Activated CD4-positive, alpha-beta memory T cell treated with anti-CD3 and anti-CD28 coated beads for 36 hours (primary cell): ENCODE data around the gene ZBED6. TPM values are rescaled to one million over a fixed set of nuclear protein-coding genes. Genes with fewer than 3 reads are reported as not detected.
"Not testable (repeated sequence)": the region's sequence is repeated elsewhere in the genome, so short reads cannot be mapped to it uniquely, and the experiment has no call there.

Experiments used
- CTCF ChIA-PET: fragments of 350-600 bp; sonication (Branson Sonifier 250); formaldehyde crosslinking; loops from one replicate; lab custom pipeline; 2021; ENCODE audit warnings: antibody characterized with exemption, inconsistent platforms; lab: Charles Lee
- POLR2A ChIA-PET: fragments of 350-600 bp; sonication (Branson Sonifier 250); formaldehyde crosslinking; loops from one replicate; lab custom pipeline; 2021; ENCODE audit warnings: antibody characterized with exemption; lab: Charles Lee
- DNase-seq: peaks from one replicate; pipeline ENCODE4 v3.0.0-alpha.2; 2020
- H3K27ac Mint-ChIP-seq: one replicate; pipeline ENCODE4 v1.8.0; 2021; ENCODE audit warnings: mixed read lengths
- H3K27me3 Mint-ChIP-seq: one replicate; pipeline ENCODE4 v1.8.0; 2021; ENCODE audit warnings: mixed read lengths
- H3K36me3 Mint-ChIP-seq: one replicate; pipeline ENCODE4 v1.8.0; 2021; ENCODE audit warnings: mixed read lengths
- H3K4me1 Mint-ChIP-seq: one replicate; pipeline ENCODE4 v1.8.0; 2021; ENCODE audit warnings: low read depth, mixed read lengths
- H3K4me3 Mint-ChIP-seq: one replicate; pipeline ENCODE4 v1.8.0; 2021; ENCODE audit warnings: mild to moderate bottlenecking, mixed read lengths
- H3K9me3 Mint-ChIP-seq: one replicate; pipeline ENCODE4 v1.8.0; 2021; ENCODE audit warnings: mixed read lengths
- intact Hi-C: fragments of 100-400 bp; cut with micrococcal nuclease; formaldehyde crosslinking; loops from one replicate; pipeline ENCODE4 v1.15.1; 2023
- total RNA-seq, 2 experiments: library from RNA; stranded (reverse); gene quantifications; one replicate each; pipeline ENCODE4 v1.2.3, GENCODE V29; 2021

The ZBED6 gene
- total RNA-seq, 2 experiments from 2014 or later = 18.6 to 20.4 TPM

DNA sequence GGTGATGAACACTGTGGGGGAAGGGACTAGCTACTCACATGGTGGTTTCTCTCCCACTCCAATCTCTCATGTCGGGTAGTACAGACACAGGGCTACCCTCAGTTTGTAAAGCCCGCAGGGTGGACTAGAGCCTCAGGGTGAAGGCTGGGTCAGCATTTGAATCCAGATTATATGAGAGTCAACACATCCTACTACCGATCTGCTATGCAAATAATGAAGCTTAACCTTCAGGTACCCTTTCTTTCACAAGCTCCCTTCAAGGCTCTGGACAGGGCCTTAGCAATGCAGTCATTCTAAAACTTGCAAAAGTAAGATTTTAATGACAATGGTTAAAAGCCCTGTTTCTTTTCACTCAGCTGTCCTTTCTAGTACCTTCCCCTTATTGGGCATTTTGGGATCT, 5.5 kb upstream of the ZBED6 start:
- no peaks in the 10 kb centered on the region for H3K9me3 Mint-ChIP-seq
- H3K36me3 Mint-ChIP-seq = no peaks in the 10 kb centered on the region
- H3K27me3 Mint-ChIP-seq = no peaks in the 10 kb centered on the region
- no peak overlapping the region for H3K4me3 Mint-ChIP-seq
- peaks cover 4% of the 10 kb centered on the region for H3K4me1 Mint-ChIP-seq
- intact Hi-C loops = loop anchor here (10.0 kb wide), 2 partner anchors 165 to 465 kb away; partner anchors contain the start of gene ATP2B4
- ChIA-PET POLR2A (no interaction called here), CTCF (interaction anchor here (0.6 kb wide), 1 partner anchor 77 kb away, joined by 4 read pairs; no protein-coding TSS in a partner anchor)
- no peak for DNase-seq
- no peak overlapping the region for H3K27ac Mint-ChIP-seq

GRCh38 chr1:203791498-203791897, 3.9 kb upstream of the ZBED6 start:
- DNase-seq = no peak
- peaks cover 7% of the 10 kb centered on the region for H3K36me3 Mint-ChIP-seq
- no peak overlapping the region for H3K27ac Mint-ChIP-seq
- H3K4me3 Mint-ChIP-seq = no peak overlapping the region
- ChIA-PET CTCF (interaction anchor here (1.1 kb wide), 1 partner anchor 607 kb away, joined by 3 read pairs; no protein-coding TSS in a partner anchor), POLR2A (no interaction called here)
- intact Hi-C loops = loop anchor here (10.0 kb wide), 2 partner anchors 167 to 467 kb away; partner anchors contain the start of gene ATP2B4
- H3K27me3 Mint-ChIP-seq = no peaks in the 10 kb centered on the region
- H3K4me1 Mint-ChIP-seq = peaks cover 8% of the 10 kb centered on the region
- no peaks in the 10 kb centered on the region for H3K9me3 Mint-ChIP-seq

GRCh38 chr1:203792486-203792885, 2.9 kb upstream of the ZBED6 start:
- no peak overlapping the region for H3K4me3 Mint-ChIP-seq
- ChIA-PET POLR2A (no interaction called here), CTCF (no interaction called here)
- H3K27ac Mint-ChIP-seq = no peak overlapping the region
- DNase-seq = no peak
- no peaks in the 10 kb centered on the region for H3K9me3 Mint-ChIP-seq
- H3K4me1 Mint-ChIP-seq = peaks cover 15% of the 10 kb centered on the region
- no peaks in the 10 kb centered on the region for H3K27me3 Mint-ChIP-seq
- H3K36me3 Mint-ChIP-seq = peaks cover 14% of the 10 kb centered on the region
- intact Hi-C loops = loop anchor here (10.0 kb wide), 2 partner anchors 168 to 468 kb away; partner anchors contain the start of gene ATP2B4

GRCh38 chr1:203793561-203793960, 1.9 kb upstream of the ZBED6 start:
- H3K27me3 Mint-ChIP-seq, H3K4me3 Mint-ChIP-seq, POLR2A ChIA-PET, H3K27ac Mint-ChIP-seq, H3K9me3 Mint-ChIP-seq, DNase-seq: not testable (repeated sequence)
- Mint-ChIP-seq H3K36me3 (peaks cover 25% of the 10 kb centered on the region), H3K4me1 (peaks cover 26% of the 10 kb centered on the region)
- CTCF ChIA-PET = interaction anchor here (1.4 kb wide), 1 partner anchor 10 kb away, joined by 4 read pairs; no protein-coding TSS in a partner anchor
- intact Hi-C loops = loop anchor here (10.0 kb wide), 2 partner anchors 169 to 469 kb away; partner anchors contain the start of gene ATP2B4

DNA sequence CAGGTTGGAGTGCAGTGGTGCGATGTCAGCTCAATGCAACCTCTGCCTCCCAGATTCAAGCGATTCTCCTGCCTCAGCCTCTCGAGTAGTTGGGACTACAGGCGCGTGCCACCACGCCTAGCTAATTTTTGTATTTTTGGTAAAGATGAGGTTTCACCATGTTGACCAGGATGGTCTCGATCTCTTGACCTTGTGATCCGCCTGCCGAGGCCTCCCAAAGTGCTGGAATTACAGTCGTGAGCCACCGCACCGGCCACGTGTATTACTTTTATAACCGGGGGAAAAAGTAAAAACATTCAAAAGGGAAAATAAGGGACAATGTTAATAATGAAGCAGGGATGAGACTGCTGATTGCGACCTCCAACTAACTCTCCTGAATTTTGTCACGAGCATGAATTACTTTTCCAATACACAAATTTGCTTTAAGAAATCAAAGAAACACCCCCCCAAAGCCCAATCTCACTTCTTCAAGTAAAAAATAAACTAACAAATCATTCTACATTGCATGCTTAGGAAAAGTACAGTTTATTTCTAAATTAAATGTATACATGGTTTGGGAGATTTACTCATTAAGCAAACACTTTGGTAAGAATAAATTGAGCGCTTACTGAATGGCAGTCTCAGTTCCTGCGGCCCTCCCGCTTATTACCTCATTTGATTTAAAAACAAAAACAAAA, 521 bp upstream of the ZBED6 start:
- peak overlapping the region; percentile 95 for H3K4me3 Mint-ChIP-seq
- peak overlapping the region; percentile 96 for H3K27ac Mint-ChIP-seq
- peaks cover 39% of the 10 kb centered on the region for H3K4me1 Mint-ChIP-seq
- peaks cover 33% of the 10 kb centered on the region for H3K36me3 Mint-ChIP-seq
- ChIA-PET CTCF (interaction anchor here (1.4 kb wide), 1 partner anchor 8 kb away, joined by 4 read pairs; no protein-coding TSS in a partner anchor), POLR2A (interaction anchor here (4.6 kb wide), 1 partner anchor 30 kb away, joined by 18 read pairs; the partner anchor contains the start of gene LAX1)
- intact Hi-C loops = loop anchor here (1.0 to 10.0 kb wide), 7 partner anchors 29 to 617 kb away; partner anchors contain the start of genes ATP2B4, LAX1, PPP1R15B and SNRPE
- H3K27me3 Mint-ChIP-seq = no peaks in the 10 kb centered on the region
- no peaks in the 10 kb centered on the region for H3K9me3 Mint-ChIP-seq
- DNase-seq = no peak

GRCh38 chr1:203796236-203796605, 798 bp downstream of the ZBED6 start:
- peak overlapping the region; percentile 95 for H3K4me3 Mint-ChIP-seq
- POLR2A ChIA-PET = interaction anchor here (4.6 kb wide), 1 partner anchor 31 kb away, joined by 18 read pairs; the partner anchor contains the start of gene LAX1
- peak overlapping the region; percentile 94 for H3K27ac Mint-ChIP-seq
- no peaks in the 10 kb centered on the region for H3K27me3 Mint-ChIP-seq
- intact Hi-C loops = loop anchor here (5.0 to 10.0 kb wide), 4 partner anchors 144 to 616 kb away; partner anchors contain the start of genes ATP2B4 and PPP1R15B
- peaks cover 36% of the 10 kb centered on the region for H3K36me3 Mint-ChIP-seq
- peaks cover 50% of the 10 kb centered on the region for H3K4me1 Mint-ChIP-seq
- peak; percentile 48 for DNase-seq
- H3K9me3 Mint-ChIP-seq = no peaks in the 10 kb centered on the region
- CTCF ChIA-PET = no interaction called here

GRCh38 chr1:203797216-203797615, 1.8 kb downstream of the ZBED6 start:
- H3K4me1 Mint-ChIP-seq = peaks cover 57% of the 10 kb centered on the region
- no peaks in the 10 kb centered on the region for H3K27me3 Mint-ChIP-seq
- H3K27ac Mint-ChIP-seq = no peak overlapping the region
- no peak for DNase-seq
- ChIA-PET POLR2A (interaction anchor here (0.7 to 4.6 kb wide), 2 partner anchors 31 to 32 kb away, joined by 3 to 18 read pairs; partner anchors contain the start of gene LAX1), CTCF (no interaction called here)
- H3K4me3 Mint-ChIP-seq = peak overlapping the region; percentile 95
- no peaks in the 10 kb centered on the region for H3K9me3 Mint-ChIP-seq
- peaks cover 36% of the 10 kb centered on the region for H3K36me3 Mint-ChIP-seq
- intact Hi-C loops = loop anchor here (5.0 to 10.0 kb wide), 4 partner anchors 145 to 615 kb away; partner anchors contain the start of genes ATP2B4 and PPP1R15B

DNA sequence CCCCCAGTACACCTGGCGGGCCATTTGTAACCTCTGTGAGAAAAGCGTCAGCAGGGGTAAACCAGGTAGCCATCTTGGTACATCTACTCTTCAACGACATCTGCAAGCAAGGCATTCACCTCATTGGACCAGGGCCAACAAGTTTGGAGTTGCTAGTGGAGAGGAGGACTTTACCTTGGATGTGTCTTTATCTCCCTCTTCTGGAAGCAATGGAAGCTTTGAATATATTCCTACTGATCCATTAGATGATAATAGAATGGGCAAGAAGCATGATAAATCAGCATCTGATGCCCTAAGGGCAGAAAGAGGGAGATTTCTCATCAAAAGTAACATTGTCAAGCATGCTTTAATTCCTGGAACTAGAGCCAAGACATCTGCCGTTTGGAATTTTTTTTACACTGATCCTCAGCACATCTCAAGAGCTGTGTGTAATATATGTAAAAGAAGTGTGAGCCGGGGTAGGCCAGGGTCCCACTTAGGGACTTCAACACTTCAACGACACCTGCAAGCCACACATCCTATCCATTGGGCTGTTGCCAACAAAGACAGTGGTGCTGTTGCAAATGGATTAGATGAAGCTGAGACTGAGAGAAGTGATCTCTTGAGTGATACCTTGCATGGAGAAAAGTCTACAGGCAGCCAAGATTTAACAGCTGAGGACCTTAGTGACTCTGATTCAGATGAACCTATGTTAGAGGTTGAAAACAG, 2.7 kb downstream of the ZBED6 start:
- CTCF ChIA-PET = interaction anchor here (1.0 kb wide), 1 partner anchor 172 kb away, joined by 3 read pairs; the partner anchor contains the start of gene ATP2B4
- POLR2A ChIA-PET = interaction anchor here (4.6 kb wide), 1 partner anchor 33 kb away, joined by 18 read pairs; the partner anchor contains the start of gene LAX1
- DNase-seq = no peak
- no peaks in the 10 kb centered on the region for H3K9me3 Mint-ChIP-seq
- H3K27me3 Mint-ChIP-seq = no peaks in the 10 kb centered on the region
- intact Hi-C loops = loop anchor here (5.0 to 10.0 kb wide), 4 partner anchors 146 to 614 kb away; partner anchors contain the start of genes ATP2B4 and PPP1R15B
- H3K4me3 Mint-ChIP-seq = no peak overlapping the region
- H3K36me3 Mint-ChIP-seq = peaks cover 43% of the 10 kb centered on the region
- peaks cover 61% of the 10 kb centered on the region for H3K4me1 Mint-ChIP-seq
- no peak overlapping the region for H3K27ac Mint-ChIP-seq

GRCh38 chr1:203799157-203799556, 3.7 kb downstream of the ZBED6 start:
- ChIA-PET POLR2A (no interaction called here), CTCF (no interaction called here)
- H3K4me1 Mint-ChIP-seq = peaks cover 68% of the 10 kb centered on the region
- H3K9me3 Mint-ChIP-seq = no peaks in the 10 kb centered on the region
- intact Hi-C loops = loop anchor here (5.0 to 10.0 kb wide), 4 partner anchors 147 to 613 kb away; partner anchors contain the start of genes ATP2B4 and PPP1R15B
- peaks cover 50% of the 10 kb centered on the region for H3K36me3 Mint-ChIP-seq
- H3K4me3 Mint-ChIP-seq = no peak overlapping the region
- H3K27me3 Mint-ChIP-seq = no peaks in the 10 kb centered on the region
- H3K27ac Mint-ChIP-seq = no peak overlapping the region
- DNase-seq = no peak

- H3K27ac Mint-ChIP-seq = peak overlapping the region; percentile 10
- intact Hi-C loops = loop anchor here (5.0 to 10.0 kb wide), 4 partner anchors 148 to 612 kb away; partner anchors contain the start of genes ATP2B4 and PPP1R15B
Observed at GRCh38 chr1:203799971-203800370, 4.5 kb downstream of the ZBED6 start.

GRCh38 chr1:203805689-203806088, 10.3 kb downstream of the ZBED6 start:
- no peaks in the 10 kb centered on the region for H3K9me3 Mint-ChIP-seq
- ChIA-PET POLR2A (no interaction called here), CTCF (no interaction called here)
- H3K36me3 Mint-ChIP-seq = peaks cover 35% of the 10 kb centered on the region
- no peak overlapping the region for H3K27ac Mint-ChIP-seq
- intact Hi-C loops = no loop called here
- no peak overlapping the region for H3K4me3 Mint-ChIP-seq
- H3K27me3 Mint-ChIP-seq = no peaks in the 10 kb centered on the region
- H3K4me1 Mint-ChIP-seq = peaks cover 37% of the 10 kb centered on the region
- no peak for DNase-seq

More at GRCh38 chr1:203799971-203800370, 4.5 kb downstream of the ZBED6 start:
- H3K27me3 Mint-ChIP-seq = no peaks in the 10 kb centered on the region
- ChIA-PET POLR2A (interaction anchor here (0.8 kb wide), 1 partner anchor 35 kb away, joined by 3 read pairs; the partner anchor contains the start of gene LAX1), CTCF (interaction anchor here (1.0 to 1.6 kb wide), 2 partner anchors 527 to 533 kb away, joined by 3 read pairs; no protein-coding TSS in a partner anchor)
- H3K4me1 Mint-ChIP-seq = peaks cover 64% of the 10 kb centered on the region
- DNase-seq = no peak
- no peaks in the 10 kb centered on the region for H3K9me3 Mint-ChIP-seq
- H3K4me3 Mint-ChIP-seq = no peak overlapping the region
- H3K36me3 Mint-ChIP-seq = peaks cover 53% of the 10 kb centered on the region
